GM23248 (cell line): ENCODE measurements around the gene TTBK2.

ENCODE experiments used
- EZH2 ChIP-seq: fragments of 200-600 bp; sonication (generic); IDR thresholded peaks from 2 replicates; pipeline ENCODE4 v1.6.1; 2018; ENCODE audit warnings: antibody characterized with exemption, mild to moderate bottlenecking; ENCODE audit not compliant: insufficient read depth, poor library complexity, severe bottlenecking
- EZH2phosphoT487 ChIP-seq: fragments of 200-600 bp; sonication (generic); IDR thresholded peaks from 2 replicates; pipeline ENCODE4 v1.6.1; 2018; ENCODE audit warnings: antibody characterized with exemption, moderate library complexity, mild to moderate bottlenecking, low read depth; ENCODE audit not compliant: insufficient read depth

GRCh38 chr15:42772144-42772543, 148.4 kb downstream of the TTBK2 start:
- TF ChIP-seq EZH2phosphoT487 (no peak), EZH2 (no peak)
